NCI-H2171 treated with DMSO at 0.1 percent for 48 hours (cell line): ENCODE measurements around the gene ADGRA1.
A peak's percentile ranks its signal among the peaks of the same experiment; 100 is the strongest.

Experiments
- DNase-seq: peaks from one replicate; lab custom pipeline; 2025; lab: John Stamatoyannopoulos, UW

Gene ADGRA1

GRCh38 chr10:133056651-133057178 is 31.0 kb upstream of the ADGRA1 start:
- DNase-seq: no peak

- DNase-seq: no peak
Observed at GRCh38 chr10:133058331-133059092, 29.2 kb upstream of the ADGRA1 start.

GRCh38 chr10:133059093-133059470 is 28.6 kb upstream of the ADGRA1 start:
- DNase-seq: no peak

GRCh38 chr10:133059571-133059970 is 28.2 kb upstream of the ADGRA1 start:
- no peak for DNase-seq

GRCh38 chr10:133060022-133060421 is 27.7 kb upstream of the ADGRA1 start:
- DNase-seq: no peak

- DNase-seq: no peak
Observed at GRCh38 chr10:133060466-133060865, 27.3 kb upstream of the ADGRA1 start.

GRCh38 chr10:133060881-133061280 is 26.8 kb upstream of the ADGRA1 start:
- DNase-seq: no peak

GRCh38 chr10:133061296-133062038 is 26.3 kb upstream of the ADGRA1 start:
- DNase-seq: no peak

GRCh38 chr10:133062085-133062484 is 25.6 kb upstream of the ADGRA1 start:
- no peak for DNase-seq

- no peak for DNase-seq
Observed at GRCh38 chr10:133062635-133063034, 25.1 kb upstream of the ADGRA1 start.

GRCh38 chr10:133067149-133068105 is 20.3 kb upstream of the ADGRA1 start:
- DNase-seq: no peak

- no peak for DNase-seq
Observed at GRCh38 chr10:133068111-133069032, 19.4 kb upstream of the ADGRA1 start.

- no peak for DNase-seq
Observed at GRCh38 chr10:133069033-133069525, 18.6 kb upstream of the ADGRA1 start.

GRCh38 chr10:133070405-133070804 is 17.3 kb upstream of the ADGRA1 start:
- DNase-seq: no peak

- no peak for DNase-seq
Observed at GRCh38 chr10:133070810-133071209, 16.9 kb upstream of the ADGRA1 start.

GRCh38 chr10:133071733-133072132 is 16.0 kb upstream of the ADGRA1 start:
- no peak for DNase-seq

- no peak for DNase-seq
Observed at GRCh38 chr10:133072196-133072595, 15.5 kb upstream of the ADGRA1 start.

- DNase-seq: peak; percentile 38
Observed at GRCh38 chr10:133072720-133073390, 14.9 kb upstream of the ADGRA1 start.

- no peak for DNase-seq
Observed at GRCh38 chr10:133075346-133076137, 12.2 kb upstream of the ADGRA1 start.
